H9 (cell line): ENCODE results near the gene TRMT6. TPM values are rescaled to one million over a fixed set of nuclear protein-coding genes. Genes with fewer than 3 reads are reported as not detected.

Experiments
- DNase-seq: peaks from one replicate; pipeline ENCODE4 v3.0.0-alpha.2; 2017
- H2AFZ ChIP-seq: one replicate; pipeline ENCODE4 v1.6.1; 2013; ENCODE audit warnings: mild to moderate bottlenecking, low read length, control low read depth, moderate library complexity
- H2AK5ac ChIP-seq: 2 replicates; pipeline ENCODE4 v1.6.1; 2013; ENCODE audit warnings: low read length, control low read depth, mixed read lengths; ENCODE audit not compliant: insufficient read length
- H2BK120ac ChIP-seq: one replicate; pipeline ENCODE4 v1.6.1; 2013; ENCODE audit warnings: low read depth, mild to moderate bottlenecking, low read length, control low read depth, inconsistent platforms; ENCODE audit not compliant: poor library complexity, severe bottlenecking
- H2BK12ac ChIP-seq: 2 replicates; pipeline ENCODE4 v1.6.1; 2013; ENCODE audit warnings: low read length, control low read depth, mixed read lengths, low read depth; ENCODE audit not compliant: insufficient read length
- H2BK15ac ChIP-seq: 2 replicates; pipeline ENCODE4 v1.6.1; 2013; ENCODE audit warnings: low read depth, low read length, control low read depth
- H2BK20ac ChIP-seq: one replicate; pipeline ENCODE4 v1.6.1; 2013; ENCODE audit warnings: low read depth, mild to moderate bottlenecking, low read length, control low read depth, inconsistent platforms; ENCODE audit not compliant: poor library complexity, severe bottlenecking
- H2BK5ac ChIP-seq: 2 replicates; pipeline ENCODE4 v1.6.1; 2013; ENCODE audit warnings: low read length, control low read depth, mixed read lengths; ENCODE audit not compliant: insufficient read length
- H3K14ac ChIP-seq: 2 replicates; pipeline ENCODE4 v1.6.1; 2013; ENCODE audit warnings: low read length, control low read depth; ENCODE audit not compliant: insufficient read depth
- H3K18ac ChIP-seq: 2 replicates; pipeline ENCODE4 v1.6.1; 2013; ENCODE audit warnings: low read depth, mild to moderate bottlenecking, mixed read lengths, low read length, control low read depth; ENCODE audit not compliant: insufficient read length
- H3K23ac ChIP-seq: 2 replicates; pipeline ENCODE4 v1.6.1; 2013; ENCODE audit warnings: low read length, control low read depth, mixed read lengths, low read depth; ENCODE audit not compliant: insufficient read length
- H3K23me2 ChIP-seq: 2 replicates; pipeline ENCODE4 v1.6.1; 2013; ENCODE audit warnings: low read depth, mild to moderate bottlenecking, mixed read lengths, low read length, control low read depth; ENCODE audit not compliant: insufficient read length, poor library complexity, severe bottlenecking
- H3K27ac ChIP-seq: 2 replicates; pipeline ENCODE4 v1.5.1; 2013; ENCODE audit warnings: low read length, control low read depth, mixed read lengths, low read depth; ENCODE audit not compliant: insufficient read length
- H3K27me3 ChIP-seq: 2 replicates; pipeline ENCODE4 v1.6.1; 2013; ENCODE audit warnings: low read length, control low read depth, inconsistent platforms; ENCODE audit not compliant: insufficient read depth
- H3K4ac ChIP-seq: 2 replicates; pipeline ENCODE4 v1.6.1; 2013; ENCODE audit warnings: low read depth, mild to moderate bottlenecking, control low read depth, inconsistent platforms, low read length, moderate library complexity
- H3K4me1 ChIP-seq: 2 replicates; pipeline ENCODE4 v1.6.1; 2013; ENCODE audit warnings: low read length, control low read depth, inconsistent platforms; ENCODE audit not compliant: insufficient read depth
- H3K4me2 ChIP-seq: 2 replicates; pipeline ENCODE4 v1.6.1; 2013; ENCODE audit warnings: low read length, control low read depth, mixed read lengths; ENCODE audit not compliant: insufficient read length, insufficient read depth
- H3K56ac ChIP-seq: 2 replicates; pipeline ENCODE4 v1.6.1; 2013; ENCODE audit warnings: low read depth, mild to moderate bottlenecking, mixed read lengths, low read length, control low read depth; ENCODE audit not compliant: insufficient read length
- H3K79me1 ChIP-seq: 2 replicates; pipeline ENCODE4 v1.6.1; 2013; ENCODE audit warnings: low read depth, mild to moderate bottlenecking, moderate library complexity, low read length, control low read depth, inconsistent platforms; ENCODE audit not compliant: insufficient read depth, poor library complexity, severe bottlenecking
- H3K79me2 ChIP-seq: 2 replicates; pipeline ENCODE4 v1.6.1; 2013; ENCODE audit warnings: low read length, control low read depth, inconsistent platforms; ENCODE audit not compliant: insufficient read depth
- H3K9ac ChIP-seq: 2 replicates; pipeline ENCODE4 v1.6.1; 2013; ENCODE audit warnings: low read length, control low read depth, mixed read lengths; ENCODE audit not compliant: insufficient read length; ENCODE audit errors: extremely low read depth
- H3K9me3 ChIP-seq: one replicate; pipeline ENCODE4 v1.6.1; 2013; ENCODE audit warnings: low read depth, low read length, inconsistent platforms; ENCODE audit not compliant: control insufficient read depth
- H3T11ph ChIP-seq: one replicate; pipeline ENCODE4 v1.6.1; 2013; ENCODE audit warnings: mild to moderate bottlenecking, low read length, control low read depth, inconsistent platforms
- H4K20me1 ChIP-seq: one replicate; pipeline ENCODE4 v1.6.1; 2013; ENCODE audit not compliant: control insufficient read depth, insufficient read length, insufficient read depth
- H4K5ac ChIP-seq: 2 replicates; pipeline ENCODE4 v1.6.1; 2013; ENCODE audit warnings: low read depth, mild to moderate bottlenecking, mixed read lengths, low read length, control low read depth; ENCODE audit not compliant: insufficient read length
- H4K8ac ChIP-seq: replicated peaks from 2 replicates; pipeline ENCODE4 v1.6.1; 2013; ENCODE audit warnings: low read length, control low read depth, mixed read lengths, low read depth; ENCODE audit not compliant: insufficient read length
- H4K91ac ChIP-seq: 2 replicates; pipeline ENCODE4 v1.6.1; 2013; ENCODE audit warnings: low read depth, mild to moderate bottlenecking, moderate library complexity, mixed read lengths, low read length, control low read depth; ENCODE audit not compliant: insufficient read length
- H3K27ac Mint-ChIP-seq, 3 experiments: 2 replicates in 2 of 3; 3 replicates in 1 of 3; pipeline ENCODE4 v1.8.0; 2020 to 2021; ENCODE audit warnings: mixed read lengths in 3 of 3, mild to moderate bottlenecking in 1 of 3, moderate library complexity in 1 of 3
- H3K27me3 Mint-ChIP-seq: 2 replicates; pipeline ENCODE4 v1.8.0; 2021; ENCODE audit warnings: low read depth, mild to moderate bottlenecking, moderate library complexity, mixed read lengths
- H3K36me3 Mint-ChIP-seq, 3 experiments: 2 replicates in 2 of 3; 3 replicates in 1 of 3; pipeline ENCODE4 v1.8.0; 2020 to 2021; ENCODE audit warnings: low read depth in 3 of 3, mixed read lengths in 3 of 3; ENCODE audit not compliant: insufficient read depth in 1 of 3
- H3K4me1 Mint-ChIP-seq, 2 experiments: 2 replicates each; pipeline ENCODE4 v1.8.0; 2020; ENCODE audit warnings: mixed read lengths in 2 of 2
- H3K4me3 Mint-ChIP-seq, 2 experiments: 2 replicates in 1 of 2; 3 replicates in 1 of 2; pipeline ENCODE4 v1.8.0; 2020 to 2021; ENCODE audit warnings: mild to moderate bottlenecking in 2 of 2, mixed read lengths in 2 of 2, moderate library complexity in 1 of 2
- H3K9me3 Mint-ChIP-seq, 2 experiments: 2 replicates in 1 of 2; 3 replicates in 1 of 2; pipeline ENCODE4 v1.8.0; 2020; ENCODE audit warnings: mild to moderate bottlenecking in 2 of 2, mixed read lengths in 2 of 2, moderate library complexity in 1 of 2
- CTCF ChIP-seq: fragments of 200-600 bp; sonication (generic); conservative IDR thresholded peaks from 3 replicates; pipeline ENCODE4 v1.8.0; 2021; ENCODE audit warnings: antibody characterized with exemption, mild to moderate bottlenecking
- WGBS: extraction: QIAGEN DNeasy Blood & Tissue Kit; methylation state at CpG from one replicate; pipeline ENCODE4 v1.1.7; 2013; ENCODE audit warnings: missing lambda C conversion rate, low lambda C conversion rate, mixed read lengths; ENCODE audit not compliant: insufficient read length; ENCODE audit errors: extremely low coverage; 5-methylcytosine and 5-hydroxymethylcytosine counted together
- total RNA-seq: library from RNA; stranded (reverse); gene quantifications from 2 replicates; pipeline ENCODE4 v1.2.1, GENCODE V29; 2021

TRMT6 gene
- total RNA-seq, 1 experiment from 2014 or later = 34.4 TPM

GRCh38 chr20:5931411-5931810, 18.9 kb downstream of the TRMT6 start:
- Histone ChIP-seq H2BK120ac (no peak overlapping the region), H3T11ph (no peak overlapping the region), H3K23ac (no peak overlapping the region), H3K4ac (no peak overlapping the region), H3K79me1 (no peaks in the 10 kb centered on the region), H3K9ac (no peak overlapping the region), H3K79me2 (no peaks in the 10 kb centered on the region), H2BK5ac (no peak overlapping the region), H2BK15ac (no peak overlapping the region), H3K56ac (no peak overlapping the region), H4K20me1 (no peaks in the 10 kb centered on the region), H3K27ac (no peak overlapping the region), H3K27me3 (no peaks in the 10 kb centered on the region), H2AFZ (no peak overlapping the region), H4K8ac (no peak overlapping the region), H3K4me1 (no peaks in the 10 kb centered on the region), H3K23me2 (no peaks in the 10 kb centered on the region), H3K14ac (no peak overlapping the region), H2BK20ac (no peak overlapping the region), H4K5ac (no peak overlapping the region), H4K91ac (no peak overlapping the region), H3K4me2 (no peak overlapping the region), H3K9me3 (no peaks in the 10 kb centered on the region), H2AK5ac (no peak overlapping the region), H3K18ac (no peak overlapping the region), H2BK12ac (no peak overlapping the region)
- Mint-ChIP-seq H3K27me3 (peaks cover 21% of the 10 kb centered on the region), H3K4me1 (peaks cover 4 to 6% of the 10 kb centered on the region in 2 experiments; a peak in 2 of 4 replicates), H3K9me3 (no peaks in the 10 kb centered on the region), H3K27ac (no peak overlapping the region), H3K36me3 (no peaks in the 10 kb centered on the region), H3K4me3 (no peak overlapping the region)
- no peak for TF ChIP-seq CTCF
- no CpG with 5 or more reads among the region's 3 CpGs for WGBS
- no peak for DNase-seq
